Renal cortical epithelial cell (primary cell): ENCODE measurements around the gene ZNF428. TPM values are rescaled to one million over a fixed set of nuclear protein-coding genes. Genes with fewer than 3 reads are reported as not detected.
A peak's percentile ranks its signal among the peaks of the same experiment; 100 is the strongest.
"Not testable (repeated sequence)": the region's sequence is repeated elsewhere in the genome, so short reads cannot be mapped to it uniquely, and the experiment has no call there.

Experiments
- DNase-seq: peaks from one replicate; pipeline ENCODE4 v3.0.0-alpha.2; 2011; ENCODE audit warnings: low read depth
- total RNA-seq: library from RNA; depleted of rRNA; stranded (reverse); fragments of >200 nt; gene quantifications from 2 replicates; pipeline ENCODE4 v1.2.3, GENCODE V29; 2014

ZNF428 gene
- total RNA-seq, 1 donor from 2014 or later, result 30.1 TPM

DNA sequence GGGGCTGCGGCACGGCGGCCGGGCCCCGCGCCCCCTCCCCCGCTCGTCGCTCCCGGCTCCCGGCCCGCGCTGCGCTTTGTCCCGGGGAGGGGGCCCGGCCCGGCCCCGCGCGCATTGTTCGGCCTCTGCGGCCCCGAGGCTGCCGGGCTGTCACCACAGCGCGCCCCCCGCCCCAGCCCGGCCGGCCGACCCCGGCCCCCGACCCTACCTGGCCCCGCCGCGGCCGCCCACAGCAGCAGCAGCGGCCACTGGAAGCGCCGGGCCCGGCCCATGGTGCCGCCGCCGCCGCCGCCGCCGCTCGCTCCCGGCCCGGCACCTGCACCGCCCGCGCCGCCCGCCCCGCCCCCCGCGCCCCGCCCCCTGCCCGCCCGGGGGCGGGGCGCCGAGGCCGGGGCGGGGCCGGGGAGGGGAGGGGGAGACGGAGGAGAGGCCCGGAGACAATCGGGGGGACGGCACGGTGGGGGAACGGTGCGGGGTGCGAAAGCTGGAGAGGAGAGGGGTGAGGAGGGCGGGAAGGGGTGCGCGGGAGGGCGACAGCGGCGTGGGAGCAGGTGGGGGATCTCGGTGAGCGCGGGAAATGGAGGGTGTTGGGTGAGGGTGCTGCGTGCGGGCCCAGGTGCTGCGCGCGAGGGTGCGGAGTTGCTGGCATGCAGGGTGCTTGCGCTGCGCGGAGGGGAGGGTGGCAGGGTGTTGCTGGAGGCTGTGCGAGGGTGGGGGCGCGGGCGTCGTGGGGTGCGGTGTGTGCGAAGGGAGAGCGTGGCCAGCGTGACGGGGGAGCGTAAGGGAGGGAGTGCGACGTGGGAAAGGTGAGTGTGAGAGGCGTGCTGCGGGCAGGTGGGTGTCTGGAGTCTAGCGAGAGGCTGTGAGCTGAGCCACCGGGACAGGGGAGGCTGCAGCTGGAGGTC, 20.3 kb upstream of the ZNF428 start, which contains the start of gene CADM4:
TSS of gene CADM4 (minus strand) at position 332 of the 905 bp plus-strand sequence. CDS start at position 272, 60 bp downstream.
- no peak for DNase-seq

GRCh38 chr19:43638995-43639518, 19.6 kb upstream of the ZNF428 start:
- DNase-seq, result no peak

- DNase-seq, result no peak
Measured at GRCh38 chr19:43638214-43638994, 19.0 kb upstream of the ZNF428 start.

DNA sequence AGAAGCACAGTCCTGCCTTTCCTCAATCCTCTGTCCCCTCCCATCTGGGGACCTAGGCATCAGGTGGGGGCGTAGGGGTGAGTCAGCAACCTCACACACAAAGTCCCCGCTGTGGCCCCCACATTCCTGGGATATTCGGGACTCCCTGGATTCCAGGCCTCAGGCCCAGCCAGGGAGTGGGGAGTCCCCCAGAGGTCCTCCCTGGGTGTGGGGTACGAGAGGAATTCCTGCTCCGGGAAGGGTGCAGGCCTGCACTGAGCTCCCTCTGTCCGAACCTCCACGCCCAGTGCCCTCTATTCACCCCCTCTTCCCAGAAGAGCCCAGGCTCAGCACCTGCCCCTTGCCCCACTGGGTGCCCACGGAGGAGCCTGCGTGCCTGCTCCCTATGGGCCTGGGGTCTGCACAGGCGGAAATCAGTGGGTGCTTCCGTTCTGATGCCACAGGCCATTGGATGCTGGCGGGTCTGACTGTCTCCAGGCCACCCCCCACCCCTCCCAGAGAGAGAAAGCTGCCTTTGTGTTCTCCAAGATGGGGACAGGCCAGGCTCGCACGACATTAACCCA, 16.8 kb upstream of the ZNF428 start:
- peak; percentile 55 for DNase-seq

DNA sequence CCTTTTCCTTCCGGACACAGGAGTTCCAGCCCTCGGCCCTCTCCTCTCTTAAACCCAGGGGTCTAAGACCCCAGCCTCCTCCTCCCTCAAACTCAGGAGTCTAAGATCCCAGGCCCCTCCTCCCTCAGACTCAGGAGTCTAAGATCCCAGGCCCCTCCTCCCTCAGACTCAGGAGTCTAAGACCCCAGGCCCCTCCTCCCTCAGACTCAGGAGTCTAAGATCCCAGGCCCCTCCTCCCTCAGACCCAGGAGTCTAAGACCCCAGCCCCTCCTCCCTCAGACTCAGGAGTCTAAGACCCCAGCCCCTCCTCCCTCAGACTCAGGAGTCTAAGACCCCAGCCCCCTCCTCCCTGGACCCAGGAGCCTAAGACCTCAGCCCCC, 16.1 kb upstream of the ZNF428 start:
- DNase-seq, result not testable (repeated sequence)

DNA sequence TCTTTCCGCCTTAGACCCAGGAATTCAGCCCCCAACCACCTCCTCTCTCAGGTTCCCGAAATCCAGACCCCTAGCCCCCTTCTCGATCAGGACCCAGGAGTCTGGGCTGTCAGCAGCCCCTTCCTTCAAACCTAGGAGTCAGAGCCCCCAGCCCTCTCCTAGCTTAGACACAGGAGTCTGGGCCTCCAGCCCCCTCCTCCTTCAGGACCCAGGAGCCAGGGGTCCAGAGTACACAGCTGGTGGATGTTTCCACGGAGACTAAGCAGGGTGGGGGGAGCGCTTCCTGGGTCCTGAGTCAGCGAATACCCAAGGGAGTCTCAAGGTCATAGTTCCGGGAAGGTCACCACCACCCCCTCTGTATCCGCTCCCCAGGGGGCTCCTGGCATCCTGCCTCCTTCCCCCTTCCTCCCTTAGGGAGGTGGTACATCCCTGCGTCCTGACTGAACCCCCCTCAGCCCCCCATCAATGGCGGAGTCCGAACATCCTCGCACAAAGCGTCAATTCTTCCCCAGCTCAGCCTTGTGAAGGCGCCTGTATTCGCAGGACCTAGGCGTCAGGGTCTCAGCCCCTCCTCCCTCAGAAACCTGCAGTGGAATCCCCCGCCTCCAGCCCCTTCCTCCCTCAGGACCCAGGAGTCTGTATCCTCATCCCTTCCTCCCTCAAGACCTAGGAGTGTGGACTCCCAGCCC, 15.6 kb upstream of the ZNF428 start:
- no peak for DNase-seq

- no peak for DNase-seq
Measured at GRCh38 chr19:43634506-43634871, 15.1 kb upstream of the ZNF428 start.

- DNase-seq, result no peak
Measured at GRCh38 chr19:43634068-43634467, 14.6 kb upstream of the ZNF428 start.

GRCh38 chr19:43633520-43633919, 14.1 kb upstream of the ZNF428 start:
- no peak for DNase-seq

GRCh38 chr19:43631491-43631890, 12.1 kb upstream of the ZNF428 start:
- no peak for DNase-seq

- DNase-seq, result no peak
Measured at GRCh38 chr19:43628646-43629326, 9.4 kb upstream of the ZNF428 start.

- no peak for DNase-seq
Measured at GRCh38 chr19:43626838-43627237, 7.4 kb upstream of the ZNF428 start.

GRCh38 chr19:43625918-43626579, 6.6 kb upstream of the ZNF428 start:
- DNase-seq, result no peak

DNA sequence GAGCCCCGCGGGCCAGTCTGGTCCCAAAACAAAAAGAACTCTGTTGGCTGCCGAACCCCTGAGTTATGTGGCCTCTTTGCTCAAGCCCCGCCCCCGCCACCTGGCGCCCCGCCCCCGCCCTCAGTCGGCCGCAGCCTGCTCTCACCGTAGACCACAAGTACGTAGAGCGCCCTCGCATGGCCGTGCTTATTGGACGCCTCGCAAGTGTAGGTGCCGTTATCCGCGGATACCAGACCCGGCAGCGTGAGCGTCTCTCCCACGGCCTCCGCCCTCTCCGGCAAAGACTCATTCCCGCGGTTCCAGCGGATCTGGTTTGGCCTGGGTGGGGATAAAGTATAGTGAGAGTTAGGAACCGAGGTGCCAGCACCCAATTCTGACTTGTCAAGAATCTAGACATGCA, 5.5 kb upstream of the ZNF428 start:
- DNase-seq, result no peak

DNA sequence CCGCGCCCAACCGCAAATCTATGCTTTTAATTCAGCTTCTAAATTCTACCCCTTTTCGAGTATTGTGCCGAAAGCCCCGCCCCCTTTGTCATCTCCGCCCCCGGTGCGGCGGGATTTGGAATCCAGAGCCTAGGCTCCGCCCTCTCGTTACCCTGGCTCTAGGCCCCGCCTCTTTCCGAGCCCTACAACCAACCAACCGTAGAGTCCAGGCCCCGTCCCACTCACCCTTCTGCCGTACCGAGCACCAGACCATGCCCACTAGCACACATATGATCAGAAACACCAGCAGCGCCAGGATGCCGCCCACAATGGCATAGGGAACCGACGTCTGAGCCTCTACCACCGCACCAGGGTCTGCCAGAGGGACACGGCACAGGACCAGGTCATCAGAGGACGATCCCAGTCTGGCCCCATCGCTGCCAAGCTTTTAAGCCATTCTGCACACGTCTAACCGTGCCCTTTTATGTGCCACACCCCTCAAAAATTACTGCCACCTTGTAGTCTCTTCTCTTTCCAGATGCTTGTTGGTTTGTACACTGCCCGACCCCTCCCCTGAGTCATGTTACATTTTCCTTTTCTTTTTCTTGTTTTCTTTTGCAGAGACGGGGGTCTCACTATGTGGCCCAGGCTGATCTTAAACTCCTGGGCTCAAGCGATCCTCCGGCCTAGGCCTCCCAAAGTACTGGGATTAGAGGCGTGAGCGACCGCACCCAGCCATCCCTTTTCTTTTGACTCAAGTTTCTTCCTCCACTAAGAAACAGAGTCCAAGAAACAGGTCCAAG, 4.7 kb upstream of the ZNF428 start:
- DNase-seq, result no peak

GRCh38 chr19:43622956-43623355, 3.5 kb upstream of the ZNF428 start:
- DNase-seq, result no peak

DNA sequence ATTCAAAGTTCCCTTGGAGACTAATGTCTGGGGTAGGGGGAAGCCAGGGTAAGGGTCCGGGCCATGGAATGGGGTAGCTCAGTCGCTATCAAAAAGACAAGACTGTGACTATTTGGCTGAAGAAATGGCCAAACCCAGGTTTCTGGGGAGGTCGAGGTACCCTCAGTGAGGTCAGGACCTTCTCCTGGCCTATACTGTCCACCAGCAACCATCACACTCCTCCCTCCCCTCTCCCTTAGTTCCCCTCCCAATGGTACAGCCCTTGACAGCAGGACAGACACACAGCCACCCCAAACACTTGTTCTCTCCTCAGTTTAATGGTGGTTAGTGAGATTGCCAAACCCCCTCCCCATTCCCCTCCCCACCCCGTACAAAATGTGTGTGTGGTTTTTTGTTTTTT, 2.6 kb upstream of the ZNF428 start:
- no peak for DNase-seq

GRCh38 chr19:43620061-43621001, 902 bp upstream of the ZNF428 start:
- DNase-seq, result no peak

DNA sequence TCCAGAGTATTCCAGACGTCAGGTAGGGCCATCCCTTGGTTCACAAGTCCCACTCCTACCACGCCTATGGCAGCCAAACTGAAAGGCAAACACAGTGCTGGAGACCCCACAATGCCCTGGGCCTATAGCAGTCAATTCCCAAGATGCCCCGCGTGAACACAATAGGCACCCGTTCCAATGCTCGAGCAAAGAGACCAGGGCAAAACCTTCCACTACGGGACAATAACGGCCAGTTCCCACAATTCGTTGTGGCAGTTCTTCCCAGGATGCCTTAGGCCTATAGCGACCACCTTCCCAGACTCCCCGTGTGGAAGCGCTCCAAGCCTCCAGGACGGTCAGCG, 538 bp downstream of the ZNF428 start:
- no peak for DNase-seq
